ENCODE results near the gene CELSR1.
A peak's percentile ranks its signal among the peaks of the same experiment; 100 is the strongest.

CELSR1 gene

DNA sequence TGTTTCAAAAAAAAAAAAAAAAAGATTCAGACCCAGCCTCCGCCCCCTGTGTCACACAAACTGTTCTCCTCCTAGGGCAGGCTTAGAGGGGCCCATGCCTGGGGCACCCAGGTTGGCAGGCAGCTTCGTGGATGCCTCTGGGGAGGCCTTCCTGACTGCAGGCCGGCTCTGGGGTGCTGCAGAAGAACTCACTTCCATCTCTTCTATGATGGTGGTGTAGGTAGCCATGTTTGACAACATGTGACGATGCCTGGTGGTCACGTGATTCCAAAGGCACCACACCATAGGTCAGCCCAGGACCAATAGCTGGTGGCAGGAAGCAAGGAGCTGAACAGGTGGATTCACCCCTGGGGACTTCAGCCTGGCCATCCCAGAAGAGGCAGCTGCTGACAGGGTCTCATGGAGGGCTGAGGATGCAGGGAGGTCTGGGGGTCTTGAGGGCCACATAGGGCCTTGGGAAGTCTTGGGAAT lies 24.1 kb upstream of the CELSR1 start:
- peak in 1 of 2 experiments; percentile 93 for DNase-seq (ENCODE audit: low read depth in 1 of 2, low spot score in 1 of 2)
- Histone ChIP-seq H3K4me3 (replicated peaks; ENCODE audit: insufficient read depth, low read length) (0 out of 2 replicates have a peak overlapping the region, but pooled peaks have one; percentile 8), H3K27me3 (ENCODE audit: insufficient read depth, poor library complexity, severe bottlenecking) (no peaks in the 10 kb centered on the region), H3K27ac (replicated peaks) (peak overlapping the region; percentile 59)
- TF ChIP-seq POLR2AphosphoS5 (IDR thresholded peaks at IDR 0.05; ENCODE audit: low read depth), result peak; percentile 59
- TF ChIP-seq SPI1 (IDR thresholded peaks at IDR 0.05; ENCODE audit: borderline replicate concordance, low read depth), result no peak

DNA sequence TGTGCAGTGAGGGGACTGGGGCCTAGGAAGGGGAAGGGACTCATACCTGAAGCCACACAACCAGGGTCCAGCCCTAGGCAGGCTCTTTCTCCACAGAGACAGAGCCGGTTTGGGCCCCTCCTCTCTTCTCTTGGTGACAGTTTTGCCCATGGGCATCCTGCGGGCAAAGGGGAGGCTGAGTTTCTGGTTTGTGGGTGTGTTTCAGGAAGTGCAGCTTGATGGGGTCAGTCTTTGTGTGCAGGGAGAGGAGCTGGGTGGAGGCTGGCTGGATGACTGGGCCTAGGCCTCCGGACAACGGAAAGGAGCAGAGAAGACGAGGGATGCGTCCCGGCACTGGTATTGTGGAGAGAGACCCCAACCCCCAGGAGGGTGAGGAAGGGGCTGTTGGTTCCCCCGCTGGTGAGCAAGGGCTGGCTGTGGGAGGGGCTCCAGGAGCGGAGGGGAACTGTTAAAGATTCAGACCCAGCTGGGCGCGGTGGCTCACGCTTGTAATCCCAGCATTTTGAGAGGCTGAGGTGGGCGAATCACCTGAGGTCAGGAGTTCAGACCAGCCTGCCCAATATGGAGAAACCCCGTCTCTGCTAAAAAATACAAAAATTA lies 23.4 kb upstream of the CELSR1 start:
- H3K27ac ChIP-seq (replicated peaks), result peak overlapping the region; percentile 59
- H3K4me3 ChIP-seq (replicated peaks; ENCODE audit: insufficient read depth, low read length), result no peak overlapping the region
- H3K27me3 ChIP-seq (ENCODE audit: insufficient read depth, poor library complexity, severe bottlenecking), result no peaks in the 10 kb centered on the region
- TF ChIP-seq SPI1 (IDR thresholded peaks at IDR 0.05; ENCODE audit: borderline replicate concordance, low read depth) (peak; percentile 69; the same call in 1 of the 2 replicates), GABPA (IDR thresholded peaks at IDR 0.05; ENCODE audit: low read depth) (no peak)
- peak in 1 of 2 experiments; percentile 59 for DNase-seq (ENCODE audit: low read depth in 1 of 2, low spot score in 1 of 2)

DNA sequence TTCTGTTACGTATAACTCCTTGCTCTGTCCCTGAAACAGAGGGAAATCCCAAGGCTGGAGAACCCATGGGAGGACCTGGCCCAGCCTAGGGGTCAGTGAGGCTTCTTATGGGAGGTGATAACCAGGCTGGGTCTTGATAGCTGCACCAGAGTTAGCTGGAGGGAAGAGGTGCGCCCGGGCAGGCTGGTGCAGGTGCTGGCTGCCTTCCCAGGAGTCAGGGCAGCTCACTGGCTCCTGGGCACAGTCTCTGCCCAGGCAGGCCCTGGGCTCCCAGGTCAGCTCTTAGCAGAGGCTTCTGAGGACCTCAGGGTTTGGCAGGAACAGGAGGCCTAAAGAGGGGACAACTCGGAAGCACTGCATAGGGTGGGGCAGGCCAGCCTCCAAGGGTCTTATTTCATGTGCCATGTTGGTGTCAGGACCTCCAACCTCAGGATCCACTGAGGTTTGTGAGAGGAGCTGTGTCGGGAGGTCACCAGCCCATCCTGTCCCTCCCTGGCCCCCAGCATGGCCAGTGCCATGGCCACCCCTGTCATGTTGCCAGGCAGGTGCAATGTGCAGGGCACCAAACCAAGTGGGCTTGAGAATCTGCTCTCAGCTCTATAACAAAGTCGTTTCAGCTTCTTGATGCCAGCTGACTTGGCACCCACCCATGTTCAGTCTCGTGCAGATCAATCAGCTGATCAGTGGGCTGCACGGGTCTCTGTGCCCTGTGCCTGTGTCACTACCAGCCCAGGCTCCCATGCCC lies 20.5 kb upstream of the CELSR1 start:
- no peak for TF ChIP-seq SPI1 (IDR thresholded peaks at IDR 0.05; ENCODE audit: borderline replicate concordance, low read depth)
- TF ChIP-seq GABPA (IDR thresholded peaks at IDR 0.05; ENCODE audit: low read depth), result no peak
- TF ChIP-seq POLR2AphosphoS5 (IDR thresholded peaks at IDR 0.05; ENCODE audit: low read depth), result no peak
- TF ChIP-seq, protein P1, sequence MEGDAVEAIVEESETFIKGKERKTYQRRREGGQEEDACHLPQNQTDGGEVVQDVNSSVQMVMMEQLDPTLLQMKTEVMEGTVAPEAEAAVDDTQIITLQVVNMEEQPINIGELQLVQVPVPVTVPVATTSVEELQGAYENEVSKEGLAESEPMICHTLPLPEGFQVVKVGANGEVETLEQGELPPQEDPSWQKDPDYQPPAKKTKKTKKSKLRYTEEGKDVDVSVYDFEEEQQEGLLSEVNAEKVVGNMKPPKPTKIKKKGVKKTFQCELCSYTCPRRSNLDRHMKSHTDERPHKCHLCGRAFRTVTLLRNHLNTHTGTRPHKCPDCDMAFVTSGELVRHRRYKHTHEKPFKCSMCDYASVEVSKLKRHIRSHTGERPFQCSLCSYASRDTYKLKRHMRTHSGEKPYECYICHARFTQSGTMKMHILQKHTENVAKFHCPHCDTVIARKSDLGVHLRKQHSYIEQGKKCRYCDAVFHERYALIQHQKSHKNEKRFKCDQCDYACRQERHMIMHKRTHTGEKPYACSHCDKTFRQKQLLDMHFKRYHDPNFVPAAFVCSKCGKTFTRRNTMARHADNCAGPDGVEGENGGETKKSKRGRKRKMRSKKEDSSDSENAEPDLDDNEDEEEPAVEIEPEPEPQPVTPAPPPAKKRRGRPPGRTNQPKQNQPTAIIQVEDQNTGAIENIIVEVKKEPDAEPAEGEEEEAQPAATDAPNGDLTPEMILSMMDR (IDR thresholded peaks at IDR 0.05; ENCODE audit: insufficient read depth, low read length), result no peak
- TF ChIP-seq, protein P2, sequence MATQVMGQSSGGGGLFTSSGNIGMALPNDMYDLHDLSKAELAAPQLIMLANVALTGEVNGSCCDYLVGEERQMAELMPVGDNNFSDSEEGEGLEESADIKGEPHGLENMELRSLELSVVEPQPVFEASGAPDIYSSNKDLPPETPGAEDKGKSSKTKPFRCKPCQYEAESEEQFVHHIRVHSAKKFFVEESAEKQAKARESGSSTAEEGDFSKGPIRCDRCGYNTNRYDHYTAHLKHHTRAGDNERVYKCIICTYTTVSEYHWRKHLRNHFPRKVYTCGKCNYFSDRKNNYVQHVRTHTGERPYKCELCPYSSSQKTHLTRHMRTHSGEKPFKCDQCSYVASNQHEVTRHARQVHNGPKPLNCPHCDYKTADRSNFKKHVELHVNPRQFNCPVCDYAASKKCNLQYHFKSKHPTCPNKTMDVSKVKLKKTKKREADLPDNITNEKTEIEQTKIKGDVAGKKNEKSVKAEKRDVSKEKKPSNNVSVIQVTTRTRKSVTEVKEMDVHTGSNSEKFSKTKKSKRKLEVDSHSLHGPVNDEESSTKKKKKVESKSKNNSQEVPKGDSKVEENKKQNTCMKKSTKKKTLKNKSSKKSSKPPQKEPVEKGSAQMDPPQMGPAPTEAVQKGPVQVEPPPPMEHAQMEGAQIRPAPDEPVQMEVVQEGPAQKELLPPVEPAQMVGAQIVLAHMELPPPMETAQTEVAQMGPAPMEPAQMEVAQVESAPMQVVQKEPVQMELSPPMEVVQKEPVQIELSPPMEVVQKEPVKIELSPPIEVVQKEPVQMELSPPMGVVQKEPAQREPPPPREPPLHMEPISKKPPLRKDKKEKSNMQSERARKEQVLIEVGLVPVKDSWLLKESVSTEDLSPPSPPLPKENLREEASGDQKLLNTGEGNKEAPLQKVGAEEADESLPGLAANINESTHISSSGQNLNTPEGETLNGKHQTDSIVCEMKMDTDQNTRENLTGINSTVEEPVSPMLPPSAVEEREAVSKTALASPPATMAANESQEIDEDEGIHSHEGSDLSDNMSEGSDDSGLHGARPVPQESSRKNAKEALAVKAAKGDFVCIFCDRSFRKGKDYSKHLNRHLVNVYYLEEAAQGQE (IDR thresholded peaks at IDR 0.05; ENCODE audit: insufficient replicate concordance, low read depth), result no peak
- no peak for DNase-seq (ENCODE audit: low read depth in 1 of 2, low spot score in 1 of 2)
- H3K27me3 ChIP-seq (ENCODE audit: insufficient read depth, poor library complexity, severe bottlenecking), result no peaks in the 10 kb centered on the region
- no peak overlapping the region for H3K4me3 ChIP-seq (replicated peaks; ENCODE audit: insufficient read depth, low read length)
- no peak overlapping the region for H3K27ac ChIP-seq (replicated peaks)

DNA sequence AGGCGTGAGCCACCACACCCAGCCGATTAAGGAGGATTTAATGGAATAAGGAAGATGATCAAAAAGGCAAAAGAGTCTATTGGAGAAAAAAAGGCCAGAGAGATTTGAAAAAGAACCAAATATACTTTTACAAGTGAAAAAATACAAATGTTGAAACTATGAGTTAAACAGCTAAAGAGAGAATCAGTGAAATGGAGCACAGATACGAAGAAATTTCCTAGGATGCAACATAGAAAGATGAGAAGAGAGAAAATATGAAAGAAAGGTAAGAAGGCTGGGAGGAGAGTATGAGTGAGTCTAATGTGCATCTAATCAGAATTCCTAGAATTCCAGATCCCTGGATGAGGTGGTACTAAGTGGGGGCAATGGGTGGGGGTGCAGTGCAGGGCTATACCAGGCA lies 19.4 kb upstream of the CELSR1 start:
- TF ChIP-seq POLR2AphosphoS5 (IDR thresholded peaks at IDR 0.05; ENCODE audit: low read depth) (no peak), GABPA (IDR thresholded peaks at IDR 0.05; ENCODE audit: low read depth) (no peak), SPI1 (IDR thresholded peaks at IDR 0.05; ENCODE audit: borderline replicate concordance, low read depth) (no peak)
- TF ChIP-seq, protein P2 (IDR thresholded peaks at IDR 0.05; ENCODE audit: insufficient replicate concordance, low read depth), result no peak
- TF ChIP-seq, protein P1 (IDR thresholded peaks at IDR 0.05; ENCODE audit: insufficient read depth, low read length), result no peak
- Histone ChIP-seq H3K27ac (replicated peaks) (no peak overlapping the region), H3K27me3 (ENCODE audit: insufficient read depth, poor library complexity, severe bottlenecking) (no peaks in the 10 kb centered on the region), H3K4me3 (replicated peaks; ENCODE audit: insufficient read depth, low read length) (no peak overlapping the region)
- no peak for DNase-seq (ENCODE audit: low read depth in 1 of 2, low spot score in 1 of 2)
